Neural progenitor cell (in vitro differentiated cells): Measurements from ENCODE around the gene GFPT2. TPM values are rescaled to one million over a fixed set of nuclear protein-coding genes. Genes with fewer than 3 reads are reported as not detected.
A peak's percentile ranks its signal among the peaks of the same experiment; 100 is the strongest.

Experiments
- DNase-seq: peaks from one replicate; pipeline ENCODE4 v3.0.0-alpha.2; 2016; ENCODE audit warnings: low spot score
- H2AFZ ChIP-seq: fragments of 200-600 bp; sonication (generic); replicated peaks from 2 replicates; pipeline ENCODE4 v1.6.1; 2016; ENCODE audit warnings: antibody characterized with exemption
- H3F3A ChIP-seq: fragments of 200-600 bp; sonication (generic); 2 replicates; pipeline ENCODE4 v1.6.1; 2016; ENCODE audit warnings: antibody characterized with exemption, low read depth
- H3K27ac ChIP-seq: fragments of 200-600 bp; sonication (generic); 2 replicates; pipeline ENCODE4 v1.5.1; 2016; ENCODE audit warnings: mild to moderate bottlenecking
- H3K27me3 ChIP-seq: fragments of 200-600 bp; sonication (generic); 2 replicates; pipeline ENCODE4 v1.6.1; 2016; ENCODE audit warnings: mild to moderate bottlenecking, moderate library complexity
- H3K36me3 ChIP-seq: fragments of 200-600 bp; sonication (generic); 2 replicates; pipeline ENCODE4 v1.5.1; 2016
- H3K4me1 ChIP-seq: fragments of 200-600 bp; sonication (generic); 2 replicates; pipeline ENCODE4 v1.6.1; 2016; ENCODE audit warnings: mixed run types
- H3K4me2 ChIP-seq: fragments of 200-600 bp; sonication (generic); 2 replicates; pipeline ENCODE4 v1.6.1; 2016
- H3K4me3 ChIP-seq: fragments of 200-600 bp; sonication (generic); 2 replicates; pipeline ENCODE4 v1.5.1; 2016
- H3K79me2 ChIP-seq: fragments of 200-600 bp; sonication (generic); 2 replicates; pipeline ENCODE4 v1.6.1; 2016; ENCODE audit warnings: low read depth
- H3K9ac ChIP-seq: fragments of 200-600 bp; sonication (generic); 2 replicates; pipeline ENCODE4 v1.6.1; 2016
- H3K9me3 ChIP-seq: fragments of 200-600 bp; sonication (generic); 2 replicates; pipeline ENCODE4 v1.5.1; 2016; ENCODE audit warnings: low read depth
- H4K20me1 ChIP-seq: fragments of 200-600 bp; sonication (generic); 2 replicates; pipeline ENCODE4 v1.6.1; 2016; ENCODE audit warnings: low read depth
- H3K27ac Mint-ChIP-seq: 3 replicates; pipeline ENCODE4 v1.8.0; 2021; ENCODE audit warnings: mixed read lengths
- H3K27me3 Mint-ChIP-seq: 2 replicates; pipeline ENCODE4 v1.8.0; 2022; ENCODE audit warnings: low read depth, mild to moderate bottlenecking, inconsistent platforms, moderate library complexity, mixed read lengths; ENCODE audit not compliant: insufficient read depth
- H3K36me3 Mint-ChIP-seq: 3 replicates; pipeline ENCODE4 v1.8.0; 2021; ENCODE audit warnings: mixed read lengths
- H3K4me1 Mint-ChIP-seq: 3 replicates; pipeline ENCODE4 v1.8.0; 2021; ENCODE audit warnings: mixed read lengths
- H3K4me3 Mint-ChIP-seq: 3 replicates; pipeline ENCODE4 v1.8.0; 2021; ENCODE audit warnings: mild to moderate bottlenecking, moderate library complexity, mixed read lengths
- H3K9me3 Mint-ChIP-seq: 3 replicates; pipeline ENCODE4 v1.8.0; 2020; ENCODE audit warnings: mixed read lengths
- CTCF ChIP-seq: fragments of 200-600 bp; sonication (generic); IDR thresholded peaks from 2 replicates; pipeline ENCODE4 v1.5.1; 2017; ENCODE audit warnings: antibody characterized with exemption, mild to moderate bottlenecking
- EZH2 ChIP-seq: fragments of 200-600 bp; sonication (generic); IDR thresholded peaks from 2 replicates; pipeline ENCODE4 v1.6.1; 2017; ENCODE audit warnings: antibody characterized with exemption, mild to moderate bottlenecking, moderate library complexity
- EZH2phosphoT487 ChIP-seq: fragments of 200-600 bp; sonication (generic); IDR thresholded peaks from 2 replicates; pipeline ENCODE4 v1.6.1; 2017; ENCODE audit warnings: antibody characterized with exemption
- total RNA-seq: library from RNA; depleted of rRNA; stranded (reverse); fragments of >200 nt; gene quantifications from 2 replicates; pipeline ENCODE4 v1.2.3, GENCODE V29; 2015; ENCODE audit warnings: low replicate concordance

The GFPT2 gene
- total RNA-seq, 1 donor from 2014 or later, result 18.9 TPM

GRCh38 chr5:180329138-180329435 is 24.0 kb downstream of the GFPT2 start:
- H3K36me3 Mint-ChIP-seq, result peaks cover 30% of the 10 kb centered on the region

GRCh38 chr5:180328296-180329137 is 24.6 kb downstream of the GFPT2 start:
- Histone ChIP-seq H3K79me2 (no peaks in the 10 kb centered on the region), H3K27me3 (no peaks in the 10 kb centered on the region), H2AFZ (no peak overlapping the region), H3K9ac (no peak overlapping the region), H3F3A (peaks cover 22% of the 10 kb centered on the region), H3K9me3 (no peaks in the 10 kb centered on the region), H3K4me3 (no peak overlapping the region), H3K27ac (no peak overlapping the region), H4K20me1 (no peaks in the 10 kb centered on the region), H3K36me3 (no peaks in the 10 kb centered on the region), H3K4me1 (peaks cover 23% of the 10 kb centered on the region), H3K4me2 (no peak overlapping the region)
- Mint-ChIP-seq H3K36me3 (peaks cover 26% of the 10 kb centered on the region), H3K27me3 (peaks cover 2% of the 10 kb centered on the region), H3K9me3 (no peaks in the 10 kb centered on the region), H3K4me1 (peaks cover 21% of the 10 kb centered on the region), H3K4me3 (no peak overlapping the region), H3K27ac (no peak overlapping the region)
- peak; percentile 87 for DNase-seq
- TF ChIP-seq EZH2phosphoT487, result no peak
- peak; percentile 82 for TF ChIP-seq CTCF
- TF ChIP-seq EZH2, result no peak

More at GRCh38 chr5:180329138-180329435, 24.0 kb downstream of the GFPT2 start:
- H3K9me3 ChIP-seq, result no peaks in the 10 kb centered on the region
- no peak overlapping the region for H3K4me3 ChIP-seq
- no peaks in the 10 kb centered on the region for H3K9me3 Mint-ChIP-seq
- H3K4me3 Mint-ChIP-seq, result no peak overlapping the region
- H4K20me1 ChIP-seq, result no peaks in the 10 kb centered on the region
- H3F3A ChIP-seq, result peaks cover 22% of the 10 kb centered on the region
- H3K27me3 Mint-ChIP-seq, result peaks cover 2% of the 10 kb centered on the region
- no peaks in the 10 kb centered on the region for H3K79me2 ChIP-seq
- H3K27me3 ChIP-seq, result no peaks in the 10 kb centered on the region
- peaks cover 17% of the 10 kb centered on the region for H3K4me1 ChIP-seq
- no peak overlapping the region for H3K27ac Mint-ChIP-seq
- no peak for TF ChIP-seq EZH2
- no peak for TF ChIP-seq EZH2phosphoT487
- TF ChIP-seq CTCF, result no peak
- no peak overlapping the region for H2AFZ ChIP-seq
- peaks cover 21% of the 10 kb centered on the region for H3K4me1 Mint-ChIP-seq
- H3K9ac ChIP-seq, result no peak overlapping the region
- H3K36me3 ChIP-seq, result no peaks in the 10 kb centered on the region
- no peak overlapping the region for H3K4me2 ChIP-seq
- DNase-seq, result no peak
- H3K27ac ChIP-seq, result no peak overlapping the region

GRCh38 chr5:180326989-180327565 is 26.1 kb downstream of the GFPT2 start:
- H3K36me3 Mint-ChIP-seq, result peaks cover 28% of the 10 kb centered on the region
- no peaks in the 10 kb centered on the region for H3K9me3 Mint-ChIP-seq
- no peaks in the 10 kb centered on the region for H3K9me3 ChIP-seq
- no peak overlapping the region for H2AFZ ChIP-seq
- H4K20me1 ChIP-seq, result no peaks in the 10 kb centered on the region
- no peaks in the 10 kb centered on the region for H3K27me3 ChIP-seq
- H3F3A ChIP-seq, result peaks cover 12% of the 10 kb centered on the region
- H3K27me3 Mint-ChIP-seq, result peaks cover 2% of the 10 kb centered on the region
- no peak overlapping the region for H3K4me2 ChIP-seq
- TF ChIP-seq EZH2phosphoT487 (no peak), CTCF (no peak), EZH2 (no peak)
- H3K4me3 Mint-ChIP-seq, result no peak overlapping the region
- H3K4me1 Mint-ChIP-seq, result peaks cover 21% of the 10 kb centered on the region
- no peak overlapping the region for H3K27ac ChIP-seq
- no peak overlapping the region for H3K27ac Mint-ChIP-seq
- DNase-seq, result no peak
- H3K36me3 ChIP-seq, result no peaks in the 10 kb centered on the region
- no peak overlapping the region for H3K9ac ChIP-seq
- H3K79me2 ChIP-seq, result no peaks in the 10 kb centered on the region
- H3K4me1 ChIP-seq, result peaks cover 18% of the 10 kb centered on the region
- H3K4me3 ChIP-seq, result no peak overlapping the region
